Vagina (tissue), 2 donors: ENCODE results near the gene EIF3I.

Source experiments
- CTCF ChIP-seq, 3 experiments: fragments of 450-650 bp in 2 of 3; fragments of 200-600 bp in 1 of 3; sonication (generic) in 1 of 3; IDR thresholded peaks; one replicate each; pipeline ENCODE4 v1.5.1; 2017 to 2019; ENCODE audit warnings: antibody characterized with exemption in 3 of 3, mild to moderate bottlenecking in 2 of 3, moderate library complexity in 2 of 3
- POLR2A ChIP-seq, 2 donors: fragments of 450-650 bp; IDR thresholded peaks; one replicate each; pipeline ENCODE4 v1.6.1; 2017; ENCODE audit warnings: antibody characterized with exemption in 2 of 2, mild to moderate bottlenecking in 2 of 2, moderate library complexity in 2 of 2

GRCh38 chr1:32274646-32275340 is 52.6 kb downstream of the EIF3I start:
- TF ChIP-seq CTCF (IDR thresholded peaks at IDR 0.05) = no peak
- TF ChIP-seq POLR2A (IDR thresholded peaks at IDR 0.05) = no peak
